ENCODE data around the gene DPY19L3. TPM values are rescaled to one million over a fixed set of nuclear protein-coding genes. Genes with fewer than 3 reads are reported as not detected.

DPY19L3 gene
- polyA plus RNA-seq, 1 donor, result 21.7 TPM

DNA sequence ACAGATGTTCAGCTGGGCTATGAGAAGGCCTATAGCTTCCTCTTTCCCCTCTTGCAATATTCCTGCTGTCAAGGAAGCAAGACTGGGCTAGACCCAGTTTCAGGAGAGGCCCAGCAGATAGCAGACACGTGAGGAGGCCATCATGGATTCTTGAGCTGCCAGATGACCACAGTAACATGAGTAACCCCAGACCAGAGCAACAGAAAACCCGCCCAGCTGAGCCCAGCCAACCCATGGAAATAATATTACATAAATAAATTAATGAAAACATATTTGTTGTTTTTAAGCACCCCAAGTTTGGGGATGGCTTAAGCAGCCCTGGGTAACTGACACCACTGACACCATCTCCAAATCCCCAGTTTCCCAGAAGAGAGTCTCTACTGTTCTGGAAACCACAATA is 125.2 kb downstream of the DPY19L3 start:
- DNase-seq, result no peak

- no peak for DNase-seq
These were observed 126.7 kb downstream of the DPY19L3 start for GRCh38 chr19:32532233-32532632.

Other genes with a start within 250 kb of the DPY19L3 start
- 15.9 TPM for gene ZNF507, start 60.2 kb upstream of the DPY19L3 start, polyA plus RNA-seq (ENCODE audit: insufficient read length)
- 125 TPM for gene PDCD5, start 175.4 kb downstream of the DPY19L3 start, polyA plus RNA-seq (ENCODE audit: insufficient read length)

Data from hindlimb muscle (tissue), 1 donor.